Activated CD8-positive, alpha-beta memory T cell treated with anti-CD3 and anti-CD28 coated beads, Interleukin-2, amount 50 U/mL, for 1 hour (primary cell): Measurements from ENCODE around the gene NPHS2.

Experiments
- DNase-seq: peaks from one replicate; pipeline ENCODE4 v3.0.0-alpha.2; 2020; ENCODE audit errors: extremely low read depth

The NPHS2 gene

GRCh38 chr1:179575497-179576314 lies at the start of gene NPHS2:
TSS of gene NPHS2 (minus strand) at chr1:179575948. CDS start at chr1:179575864, 84 bp downstream.
- DNase-seq = no peak

GRCh38 chr1:179612361-179612760 lies 36.6 kb upstream of the NPHS2 start:
- no peak for DNase-seq

DNA sequence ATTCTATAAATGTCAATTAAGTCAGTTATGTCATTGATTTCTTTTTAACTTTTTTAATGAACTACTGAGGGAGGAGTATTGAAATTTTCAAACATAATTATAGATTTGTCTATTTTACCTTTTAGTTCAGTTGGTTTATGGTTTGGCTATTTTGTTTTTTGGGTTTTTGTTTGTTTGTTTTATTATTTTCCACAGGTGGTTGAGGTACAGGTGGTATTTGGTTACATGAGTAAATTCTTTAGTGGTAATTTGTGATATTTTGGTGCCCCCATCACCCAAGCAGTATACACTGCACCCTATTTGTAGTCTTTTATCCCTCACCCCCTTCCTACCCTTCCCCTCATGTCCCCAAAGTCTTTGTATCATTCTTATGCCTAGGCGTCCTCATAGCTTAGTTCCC lies 25.3 kb upstream of the NPHS2 start:
- no peak for DNase-seq

- DNase-seq = no peak
Measured at GRCh38 chr1:179599623-179600249, 24.0 kb upstream of the NPHS2 start.

DNA sequence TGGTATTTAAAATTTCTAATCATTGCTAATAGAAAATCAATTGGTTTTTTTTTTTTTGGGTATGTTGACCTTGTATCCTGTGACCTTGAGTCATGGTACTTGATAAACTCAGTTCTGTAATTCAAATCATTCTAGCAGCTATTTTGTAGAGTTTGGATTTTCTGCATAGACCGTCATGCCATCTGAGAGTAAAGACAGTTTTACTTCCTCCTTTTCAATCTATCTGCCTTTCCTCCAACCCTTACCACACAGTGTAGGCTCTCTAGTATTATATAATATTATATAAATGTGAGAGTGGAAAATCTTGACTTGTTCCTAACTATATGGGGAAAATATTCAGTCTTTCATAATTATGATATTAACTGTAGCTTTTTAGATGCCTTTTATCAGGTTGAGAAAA lies 22.9 kb upstream of the NPHS2 start:
- DNase-seq = no peak

DNA sequence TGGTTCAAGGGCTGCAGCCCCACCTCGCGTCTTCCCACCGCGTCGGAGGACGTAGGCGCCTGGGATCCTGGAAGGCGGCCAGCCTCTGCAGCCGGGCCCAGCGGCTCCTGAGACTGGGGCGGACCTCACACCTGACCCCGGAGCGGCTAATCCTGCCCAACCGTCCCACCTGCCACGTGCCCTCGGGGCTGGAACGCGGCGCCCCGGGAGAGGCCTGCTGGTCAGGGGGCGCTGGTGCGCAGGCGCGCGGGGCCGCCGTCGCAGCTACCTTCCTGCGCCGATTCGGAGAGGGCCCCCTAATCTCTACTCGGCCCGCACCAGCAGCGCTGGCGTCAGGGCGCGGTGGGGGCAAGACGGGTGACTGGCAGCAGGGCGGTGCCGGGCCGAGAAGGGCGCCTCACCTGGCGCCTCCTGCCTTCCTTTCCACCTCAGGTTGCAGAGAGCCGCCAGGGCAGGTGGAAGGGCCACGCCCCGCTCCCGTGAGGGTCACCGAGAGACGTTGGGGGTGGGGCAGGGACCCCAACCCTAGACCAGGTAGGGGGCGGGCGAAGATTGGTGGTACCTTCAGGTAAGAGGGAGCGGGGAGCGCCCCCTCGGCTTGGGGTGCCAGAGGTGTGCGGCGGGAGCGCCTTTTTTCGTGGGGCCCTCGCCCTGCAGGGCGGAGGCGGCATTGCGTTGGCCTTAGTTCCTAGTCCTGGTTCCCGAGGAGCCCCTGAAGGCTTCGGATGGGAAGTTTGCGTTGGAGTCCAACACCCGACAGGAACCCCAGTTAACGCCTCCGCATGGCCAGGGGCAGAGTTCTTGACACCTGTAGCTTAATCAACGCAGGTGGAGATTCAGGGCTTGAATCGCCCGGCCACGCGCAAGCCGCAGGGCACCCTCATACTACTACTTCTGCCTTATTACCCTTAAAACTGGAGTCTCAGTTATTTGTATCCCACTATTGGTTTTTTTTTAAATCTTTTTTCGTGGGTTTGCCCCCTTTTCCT lies 16.1 kb upstream of the NPHS2 start, which contains the start of gene TDRD5:
TSS of gene TDRD5 (plus strand) at position 241 of the 989 bp plus-strand sequence. CDS start 784 bp downstream, outside the sequence.
- no peak for DNase-seq

GRCh38 chr1:179591253-179591591 lies 15.5 kb upstream of the NPHS2 start:
- no peak for DNase-seq

GRCh38 chr1:179590671-179591070 lies 14.9 kb upstream of the NPHS2 start:
- DNase-seq = no peak

GRCh38 chr1:179589509-179589908 lies 13.8 kb upstream of the NPHS2 start:
- no peak for DNase-seq

GRCh38 chr1:179588425-179589024 lies 12.8 kb upstream of the NPHS2 start:
- no peak for DNase-seq

DNA sequence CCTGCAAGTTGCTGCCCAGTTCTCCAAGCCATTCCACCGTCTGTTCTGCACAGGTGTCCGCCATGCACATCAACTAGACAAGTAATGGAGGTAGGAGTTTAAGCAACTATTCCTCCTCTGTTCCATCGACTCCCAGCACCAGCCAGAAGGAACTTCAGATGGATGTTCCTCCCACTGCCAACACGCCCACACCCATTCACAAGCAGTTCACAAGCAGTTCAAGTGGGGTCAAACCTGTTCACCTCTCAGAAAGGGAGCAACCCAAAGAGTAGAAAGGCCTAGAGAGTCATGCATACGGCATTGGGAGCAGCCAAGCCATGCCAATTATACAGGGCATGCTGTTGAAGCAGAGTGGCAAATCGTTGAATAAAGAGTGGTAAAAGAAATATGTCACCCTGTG lies 11.6 kb upstream of the NPHS2 start:
- no peak for DNase-seq

- no peak for DNase-seq
Measured at GRCh38 chr1:179586107-179586823, 10.5 kb upstream of the NPHS2 start.

DNA sequence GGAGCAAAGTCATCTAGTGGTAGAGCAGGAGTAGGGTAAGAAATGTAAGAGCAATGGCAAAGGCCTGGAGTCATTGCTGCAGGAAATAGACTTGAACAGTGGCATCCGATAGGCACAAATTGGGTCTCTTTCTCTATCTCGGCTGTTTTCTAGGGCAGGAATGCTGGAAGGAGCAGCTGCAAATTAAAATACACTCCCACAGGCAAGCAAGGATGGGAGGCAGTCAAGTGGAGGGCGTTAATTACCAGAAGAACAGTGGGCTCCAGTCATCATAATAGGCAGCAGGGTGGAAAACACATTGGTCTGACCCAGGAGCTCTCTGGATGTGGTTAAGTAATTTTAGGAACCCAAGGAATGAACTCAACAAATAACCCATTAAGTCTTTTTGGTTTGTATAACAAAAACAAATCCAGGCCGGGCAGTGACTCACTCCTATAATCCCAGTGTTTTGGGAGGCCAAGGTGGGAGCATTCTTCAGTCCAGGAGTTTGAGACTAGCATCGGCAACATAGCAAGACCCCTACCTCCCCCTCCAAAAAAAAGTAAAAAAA lies 8.1 kb upstream of the NPHS2 start:
- DNase-seq = no peak

DNA sequence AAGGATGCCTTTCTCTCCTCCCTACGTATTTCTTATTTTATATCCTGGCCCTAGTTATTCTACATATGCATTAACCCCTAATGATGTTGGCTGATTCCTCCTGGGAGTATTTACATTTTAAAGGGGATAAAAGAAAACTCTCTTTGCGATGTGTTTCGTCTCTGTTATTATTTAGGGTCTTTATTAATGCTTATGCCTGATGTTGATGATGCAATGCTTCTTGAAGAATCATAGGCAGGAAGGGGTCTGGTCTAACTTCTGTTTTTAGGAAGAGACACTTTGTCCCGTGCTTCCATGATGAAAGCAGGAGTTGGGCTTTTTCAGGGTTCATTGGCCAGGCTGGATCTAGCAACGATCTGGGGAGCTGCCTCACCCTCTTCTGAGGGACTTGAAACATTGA lies 761 bp upstream of the NPHS2 start:
- no peak for DNase-seq

- DNase-seq = no peak
Measured at GRCh38 chr1:179558078-179558477, 17.7 kb downstream of the NPHS2 start.

- DNase-seq = no peak
Measured at GRCh38 chr1:179554427-179554826, 21.3 kb downstream of the NPHS2 start.

GRCh38 chr1:179550746-179551682 lies 24.7 kb downstream of the NPHS2 start:
- no peak for DNase-seq

DNA sequence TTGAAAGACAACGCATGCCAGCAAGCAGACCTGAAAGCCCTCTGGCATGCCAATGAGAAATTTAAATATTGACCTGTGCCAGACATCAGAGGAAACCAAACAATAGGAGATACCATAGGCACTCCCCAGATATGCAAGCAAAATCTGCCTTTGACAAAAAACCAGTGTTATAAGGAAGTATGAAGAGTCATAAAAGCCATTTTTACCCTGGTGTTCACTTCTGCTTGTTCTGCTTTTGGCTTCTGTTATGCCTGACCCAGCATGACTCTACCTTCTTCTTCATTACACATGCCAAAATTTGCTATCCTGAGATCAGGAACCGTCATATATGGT lies 26.4 kb downstream of the NPHS2 start:
- no peak for DNase-seq

- no peak for DNase-seq
Measured at GRCh38 chr1:179548666-179549367, 26.9 kb downstream of the NPHS2 start.
